Activated CD8-positive, alpha-beta memory T cell treated with anti-CD3 and anti-CD28 coated beads, Interleukin-2, amount 50 U/mL, for 1 hour (primary cell): Measurements from ENCODE around the gene PRKAR1A.
"Not testable (repeated sequence)": the region's sequence is repeated elsewhere in the genome, so short reads cannot be mapped to it uniquely, and the experiment has no call there.

ENCODE experiments used
- DNase-seq: peaks from one replicate; pipeline ENCODE4 v3.0.0-alpha.2; 2020; ENCODE audit errors: extremely low read depth

PRKAR1A gene

GRCh38 chr17:68511671-68512246, 471 bp upstream of the PRKAR1A start:
- DNase-seq, result peak; percentile 41

GRCh38 chr17:68512960-68513474, 787 bp downstream of the PRKAR1A start:
- no peak for DNase-seq

GRCh38 chr17:68513932-68514331, 1.7 kb downstream of the PRKAR1A start:
- no peak for DNase-seq

DNA sequence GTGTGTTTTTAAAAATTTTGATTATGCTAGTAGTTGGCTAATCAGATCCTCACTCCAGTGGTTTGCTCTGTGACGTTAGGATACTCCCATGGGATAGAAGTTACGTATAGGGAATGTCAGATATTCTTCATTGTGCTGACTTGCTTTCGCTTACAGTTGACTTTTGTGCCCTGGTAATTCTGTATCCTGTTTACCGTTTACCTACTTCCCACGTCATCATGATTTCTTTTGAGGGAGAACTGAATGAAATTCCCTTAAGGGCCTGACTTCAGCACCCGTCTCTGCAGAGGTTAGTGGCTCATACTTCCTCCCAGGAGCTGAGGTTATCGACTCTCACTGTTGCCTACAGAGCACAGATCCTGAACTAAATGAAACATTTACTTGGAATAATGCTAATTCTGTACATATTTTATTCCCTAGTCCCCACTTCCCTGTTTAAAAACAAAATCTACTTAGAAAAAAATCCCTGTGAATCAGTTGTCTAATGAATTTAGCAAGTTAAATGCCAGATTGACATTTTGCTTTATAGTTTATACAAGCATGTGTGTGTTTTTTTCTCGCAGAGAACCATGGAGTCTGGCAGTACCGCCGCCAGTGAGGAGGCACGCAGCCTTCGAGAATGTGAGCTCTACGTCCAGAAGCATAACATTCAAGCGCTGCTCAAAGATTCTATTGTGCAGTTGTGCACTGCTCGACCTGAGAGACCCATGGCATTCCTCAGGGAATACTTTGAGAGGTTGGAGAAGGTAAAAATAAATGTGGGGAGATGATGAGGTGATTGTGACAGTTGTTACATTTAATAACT, 2.8 kb downstream of the PRKAR1A start:
- no peak for DNase-seq

GRCh38 chr17:68516732-68517131, 4.5 kb downstream of the PRKAR1A start:
- no peak for DNase-seq

GRCh38 chr17:68517605-68518004, 5.4 kb downstream of the PRKAR1A start:
- DNase-seq, result not testable (repeated sequence)

- no peak for DNase-seq
Observed at GRCh38 chr17:68518063-68518815, 6.0 kb downstream of the PRKAR1A start.

GRCh38 chr17:68519051-68519450, 6.8 kb downstream of the PRKAR1A start:
- DNase-seq, result not testable (repeated sequence)

DNA sequence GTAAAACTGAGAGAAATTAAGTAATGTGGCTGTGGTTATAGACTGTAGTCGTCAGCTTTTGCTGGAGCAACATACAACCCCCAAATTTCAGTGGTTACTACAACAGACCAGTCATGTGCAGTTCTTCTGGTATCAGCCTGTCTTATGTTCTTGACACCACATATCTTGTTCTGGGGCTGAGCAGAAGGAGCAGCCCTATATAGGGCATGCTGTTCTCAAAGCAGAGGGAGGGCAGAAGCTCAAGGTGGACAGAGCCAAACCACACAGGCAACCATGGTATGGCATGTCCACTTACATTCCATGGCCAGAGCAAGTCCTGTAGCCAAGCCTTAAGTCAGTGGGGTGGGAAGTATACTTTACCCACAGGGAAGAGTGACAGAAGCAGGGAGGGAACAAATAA, 7.7 kb downstream of the PRKAR1A start:
- no peak for DNase-seq

DNA sequence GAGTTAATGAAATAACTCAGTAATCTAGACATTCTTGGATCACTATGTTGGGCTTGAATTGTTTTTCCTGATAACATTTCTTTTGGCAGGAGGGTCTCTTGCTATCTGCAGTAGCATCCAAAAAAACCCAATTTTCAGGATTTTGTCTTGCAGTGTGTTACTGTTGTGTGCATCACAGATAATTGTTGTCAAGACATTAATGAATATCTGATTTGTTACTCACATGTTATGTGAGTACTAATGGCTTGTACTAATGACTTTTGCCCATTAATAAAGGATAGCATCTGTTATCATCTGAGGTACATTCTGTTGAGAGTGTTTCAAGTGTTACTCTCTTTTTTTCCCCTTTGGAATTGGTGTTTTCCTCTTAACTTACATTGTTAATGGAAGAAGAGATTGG, 10.0 kb downstream of the PRKAR1A start:
- DNase-seq, result no peak

DNA sequence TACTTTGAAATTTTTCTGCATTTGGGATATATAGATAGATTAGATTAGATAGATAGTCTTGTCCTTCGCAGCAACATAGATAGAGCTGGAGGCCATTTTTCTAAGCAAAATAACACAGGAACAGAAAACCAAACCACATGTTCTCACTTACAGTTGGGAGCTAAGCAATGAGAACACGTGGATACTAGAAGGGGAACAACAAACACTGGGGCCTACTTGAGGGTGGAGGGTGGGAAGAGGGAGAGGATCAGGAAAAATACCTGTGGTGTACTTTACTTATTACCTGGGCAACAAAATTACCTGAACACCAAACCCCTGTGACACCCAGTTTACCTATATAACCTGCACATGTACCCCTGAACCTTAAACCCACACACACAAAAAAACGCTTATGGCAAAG, 14.3 kb downstream of the PRKAR1A start:
- no peak for DNase-seq

- no peak for DNase-seq
Observed at GRCh38 chr17:68527314-68527713, 15.1 kb downstream of the PRKAR1A start.

DNA sequence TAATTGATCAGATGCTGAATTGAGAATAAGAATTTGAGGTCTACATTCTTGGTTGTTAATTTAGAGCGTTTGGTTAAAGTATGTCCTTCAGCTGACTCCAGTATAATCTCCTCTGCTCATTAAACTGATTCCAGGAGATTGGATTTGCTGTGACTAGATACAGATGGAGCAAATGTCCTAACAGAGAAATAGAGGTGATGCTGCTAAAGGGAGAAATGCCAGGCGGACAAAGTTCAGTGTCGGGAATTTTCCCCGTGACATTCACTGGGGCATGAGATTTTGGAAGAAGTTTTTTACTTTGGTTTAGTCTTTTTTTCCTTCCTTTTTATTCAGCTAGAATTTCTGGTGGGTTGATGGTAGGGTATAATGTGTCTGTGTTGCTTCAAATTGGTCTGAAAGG, 19.0 kb downstream of the PRKAR1A start:
- DNase-seq, result no peak

- no peak for DNase-seq
Observed at GRCh38 chr17:68532826-68533225, 20.6 kb downstream of the PRKAR1A start.

DNA sequence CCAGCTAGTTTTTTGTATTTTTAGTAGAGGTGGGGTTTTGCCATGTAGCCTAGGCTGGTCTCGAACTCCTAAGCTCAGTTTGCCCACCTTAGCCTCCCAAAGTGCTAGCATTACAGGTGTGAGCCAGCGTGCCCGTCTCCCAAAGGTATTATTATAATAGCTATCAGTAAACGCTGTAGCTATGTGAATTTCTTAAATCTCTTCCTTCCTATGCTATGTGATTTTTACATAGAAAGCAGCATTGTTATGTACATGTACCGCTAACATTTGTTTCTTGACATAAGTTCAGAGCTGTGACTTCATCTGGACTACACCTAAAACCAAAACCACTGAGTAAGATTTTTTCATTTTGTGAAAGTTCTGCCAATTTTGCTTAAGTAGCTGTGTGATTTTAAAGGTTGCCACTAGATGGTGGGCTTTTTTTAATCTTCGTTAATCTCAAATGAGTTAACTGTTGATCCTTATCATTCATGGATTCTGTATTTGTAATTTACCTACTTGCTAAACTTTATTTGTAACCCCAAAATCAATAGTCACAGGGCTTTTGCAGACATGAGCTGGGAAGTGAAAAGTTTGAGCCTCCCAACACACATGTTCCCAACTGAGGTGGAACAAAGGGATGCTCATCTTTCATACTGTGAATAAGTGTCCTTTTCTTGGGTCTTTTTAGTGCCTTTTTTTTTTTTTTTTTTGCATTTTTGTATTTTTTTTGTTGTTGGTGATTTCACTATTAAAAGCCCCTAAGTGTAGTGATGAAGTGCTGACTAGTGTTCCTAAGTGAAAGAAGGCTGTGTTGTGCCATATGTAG, 21.9 kb downstream of the PRKAR1A start:
- no peak for DNase-seq

DNA sequence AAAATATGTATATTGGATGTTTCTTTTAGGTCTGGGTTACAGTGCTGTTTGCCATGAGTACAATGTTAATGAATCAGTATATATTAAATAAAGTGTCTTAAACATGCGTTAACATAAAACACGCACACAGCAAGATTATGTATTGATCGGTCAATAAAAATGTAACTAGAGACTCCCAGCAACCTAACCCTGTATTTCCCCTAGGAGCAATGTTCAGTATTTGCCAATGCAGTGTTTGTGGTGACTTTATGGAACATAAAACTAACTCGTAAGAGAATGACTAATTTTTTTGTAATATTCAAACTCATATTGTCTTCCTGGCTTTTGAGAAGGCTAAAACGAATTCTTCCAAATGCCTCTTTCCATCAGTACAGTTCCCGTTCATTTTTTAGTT, 22.5 kb downstream of the PRKAR1A start:
- no peak for DNase-seq

DNA sequence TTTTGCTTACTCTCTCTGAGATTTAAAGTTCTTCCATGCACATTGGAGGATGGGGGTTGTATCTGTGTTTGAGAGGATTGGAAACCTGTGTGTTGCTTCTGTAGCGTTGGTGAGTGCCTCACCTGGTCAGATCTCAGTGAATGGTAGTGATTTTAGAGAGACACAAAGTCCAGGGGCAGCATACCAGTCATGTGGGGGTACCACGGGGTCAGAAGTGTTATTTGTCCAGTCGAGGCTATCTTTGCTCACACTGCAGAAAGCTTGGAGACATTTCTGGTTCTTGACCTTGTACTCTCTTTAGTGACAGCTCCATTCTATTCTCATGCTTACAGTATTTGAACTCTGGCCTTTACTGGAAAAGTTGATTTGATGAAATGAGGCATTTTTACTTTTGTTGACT, 23.7 kb downstream of the PRKAR1A start:
- no peak for DNase-seq

GRCh38 chr17:68539548-68540467, 27.6 kb downstream of the PRKAR1A start:
- DNase-seq, result no peak

DNA sequence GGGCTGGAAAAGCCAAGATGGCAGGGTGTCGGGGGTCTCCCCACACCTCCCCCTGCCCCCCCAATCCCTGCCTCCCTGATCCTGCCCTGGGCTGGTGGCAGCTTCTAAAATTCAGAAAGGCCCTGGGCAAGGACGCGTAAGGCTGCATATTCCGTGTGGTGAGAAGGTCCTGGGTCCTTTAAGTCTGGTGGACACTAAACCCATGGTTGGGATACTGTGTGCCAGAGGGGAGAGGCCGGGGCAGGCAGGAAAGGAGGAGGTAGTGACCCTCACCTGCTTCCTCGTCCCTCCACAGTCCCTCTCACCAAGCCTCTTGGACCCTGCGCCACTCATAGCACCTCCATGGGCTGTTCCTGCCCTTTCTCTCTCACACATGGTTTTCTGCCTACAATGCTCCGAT, 28.8 kb downstream of the PRKAR1A start:
- no peak for DNase-seq

DNA sequence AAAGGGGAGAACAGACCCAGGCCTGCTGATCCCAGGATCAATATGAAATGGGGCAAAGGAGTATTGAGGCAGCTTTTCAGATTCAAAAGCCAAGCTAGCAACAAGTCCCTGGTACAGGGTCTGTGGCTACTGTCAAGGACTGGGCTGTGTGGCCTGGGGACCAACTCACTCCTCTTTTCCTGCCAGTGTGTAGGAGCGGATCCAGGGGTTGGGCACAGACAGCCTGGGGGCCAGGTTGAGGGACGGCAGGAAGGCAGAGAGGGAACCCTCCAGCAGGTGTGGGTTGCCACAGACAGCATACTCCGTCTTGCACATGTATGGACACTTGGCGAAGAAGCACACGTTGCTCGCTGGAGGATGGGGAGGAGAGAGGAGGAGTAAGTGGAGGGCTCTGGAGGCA, 29.6 kb downstream of the PRKAR1A start:
- DNase-seq, result no peak
